ENCODE data around the gene DIO3. TPM values are rescaled to one million over a fixed set of nuclear protein-coding genes. Genes with fewer than 3 reads are reported as not detected.

Gene DIO3
- total RNA-seq, 1 donor from 2014 or later = 16.1 TPM

DNA sequence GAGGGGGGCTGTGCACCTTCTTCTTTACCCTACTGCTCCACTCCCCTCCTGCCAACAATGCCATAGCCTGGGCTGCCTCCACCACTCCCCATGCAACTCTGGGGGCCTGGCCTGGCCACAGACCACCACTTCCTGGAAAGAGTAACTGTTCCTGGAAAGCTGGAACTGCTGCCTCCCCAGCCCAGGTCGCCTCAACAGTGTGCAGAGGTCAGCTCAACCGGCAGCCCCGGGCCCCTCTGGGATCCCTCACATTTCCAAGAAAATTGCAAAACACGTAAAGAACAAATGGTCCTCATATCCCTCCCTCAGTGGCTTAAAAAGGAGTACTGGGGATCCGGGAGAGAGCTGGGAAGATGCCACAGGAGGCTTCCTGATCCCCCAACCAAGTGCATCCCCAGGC, 22.4 kb upstream of the DIO3 start:
- H3K36me3 Mint-ChIP-seq = no peaks in the 10 kb centered on the region
- H3K9me3 Mint-ChIP-seq = no peaks in the 10 kb centered on the region
- H3K27me3 Mint-ChIP-seq = peaks cover 7% of the 10 kb centered on the region
- no peak for DNase-seq (ENCODE audit: extremely low spot score, unreplicated experiment)
- no peak overlapping the region for H3K4me3 Mint-ChIP-seq
- no peak for TF ChIP-seq CTCF (conservative IDR thresholded peaks at IDR 0.05)
- H3K27ac Mint-ChIP-seq = no peak overlapping the region
- peaks cover 9% of the 10 kb centered on the region for H3K4me1 Mint-ChIP-seq (ENCODE audit: unreplicated experiment)

- Mint-ChIP-seq H3K27me3 (peaks cover 7% of the 10 kb centered on the region), H3K4me1 (ENCODE audit: unreplicated experiment) (peaks cover 9% of the 10 kb centered on the region), H3K36me3 (no peaks in the 10 kb centered on the region), H3K27ac (no peak overlapping the region), H3K9me3 (no peaks in the 10 kb centered on the region), H3K4me3 (no peak overlapping the region)
- TF ChIP-seq CTCF (conservative IDR thresholded peaks at IDR 0.05) = no peak
- no peak for DNase-seq (ENCODE audit: extremely low spot score, unreplicated experiment)
Measured at GRCh38 chr14:101539880-101540279, 21.4 kb upstream of the DIO3 start.

GRCh38 chr14:101540481-101541462, 20.5 kb upstream of the DIO3 start:
- DNase-seq (ENCODE audit: extremely low spot score, unreplicated experiment) = no peak
- Mint-ChIP-seq H3K4me1 (ENCODE audit: unreplicated experiment) (peaks cover 8% of the 10 kb centered on the region), H3K27me3 (peaks cover 7% of the 10 kb centered on the region), H3K4me3 (no peak overlapping the region), H3K36me3 (no peaks in the 10 kb centered on the region), H3K27ac (no peak overlapping the region), H3K9me3 (no peaks in the 10 kb centered on the region)
- no peak for TF ChIP-seq CTCF (conservative IDR thresholded peaks at IDR 0.05)

GRCh38 chr14:101542391-101542790, 18.9 kb upstream of the DIO3 start:
- Mint-ChIP-seq H3K9me3 (no peaks in the 10 kb centered on the region), H3K4me3 (no peak overlapping the region), H3K4me1 (ENCODE audit: unreplicated experiment) (peaks cover 4% of the 10 kb centered on the region), H3K36me3 (no peaks in the 10 kb centered on the region), H3K27me3 (peaks cover 8% of the 10 kb centered on the region), H3K27ac (no peak overlapping the region)
- no peak for TF ChIP-seq CTCF (conservative IDR thresholded peaks at IDR 0.05)
- DNase-seq (ENCODE audit: extremely low spot score, unreplicated experiment) = no peak

DNA sequence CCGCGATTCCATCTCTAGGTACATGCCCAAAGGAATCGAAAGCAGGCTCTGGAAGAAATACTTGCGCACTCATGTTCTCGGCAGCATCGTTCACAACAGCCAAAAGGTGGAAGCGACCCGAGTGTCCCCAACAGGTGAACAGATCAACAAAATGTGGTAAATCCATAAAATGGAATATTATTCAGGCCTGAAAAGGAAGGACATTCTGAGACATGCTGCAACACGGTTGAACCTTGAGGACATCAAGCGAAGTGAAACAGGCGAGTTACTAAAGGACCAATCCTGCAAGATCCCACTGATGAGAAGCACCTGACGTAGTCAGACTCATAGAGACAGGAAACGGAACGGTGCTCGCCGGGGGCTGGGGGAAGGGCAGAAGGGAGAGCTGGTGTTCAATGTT, 17.5 kb upstream of the DIO3 start:
- no peaks in the 10 kb centered on the region for H3K36me3 Mint-ChIP-seq
- DNase-seq (ENCODE audit: extremely low spot score, unreplicated experiment) = no peak
- peaks cover 8% of the 10 kb centered on the region for H3K27me3 Mint-ChIP-seq
- no peak overlapping the region for H3K27ac Mint-ChIP-seq
- no peak for TF ChIP-seq CTCF (conservative IDR thresholded peaks at IDR 0.05)
- no peaks in the 10 kb centered on the region for H3K9me3 Mint-ChIP-seq
- peaks cover 4% of the 10 kb centered on the region for H3K4me1 Mint-ChIP-seq (ENCODE audit: unreplicated experiment)
- no peak overlapping the region for H3K4me3 Mint-ChIP-seq
